Upper lobe of left lung (tissue), 6 donors: Measurements from ENCODE around the gene NAB1. TPM values are rescaled to one million over a fixed set of nuclear protein-coding genes. Genes with fewer than 3 reads are reported as not detected.

ENCODE experiments used
- ATAC-seq, 2 donors: fragments of 200-7000 bp; cut with Tn5 transposase; one replicate each; pipeline ENCODE4 v1.9.1; 2022; ENCODE audit warnings: mild to moderate bottlenecking in 2 of 2, moderate library complexity in 2 of 2; ENCODE audit not compliant: low FRiP score in 2 of 2
- DNase-seq, 2 donors: peaks; one replicate each; pipeline ENCODE4 v3.0.0-alpha.2; 2019 to 2020
- H3K27ac ChIP-seq, 4 donors: fragments of 200-600 bp; sonication (generic); one replicate each; pipeline ENCODE4 v1.5.1; 2016 to 2019
- H3K27me3 ChIP-seq, 4 donors: fragments of 200-600 bp; sonication (generic); one replicate each; pipeline ENCODE4 v1.5.1; 2017 to 2019
- H3K36me3 ChIP-seq, 4 donors: fragments of 200-600 bp; sonication (generic); one replicate each; pipeline ENCODE4 v1.5.1; 2016 to 2019
- H3K4me1 ChIP-seq, 4 donors: fragments of 200-600 bp; sonication (generic); one replicate each; pipeline ENCODE4 v1.5.1; 2018 to 2019
- H3K4me3 ChIP-seq, 4 donors: fragments of 200-600 bp; sonication (generic); one replicate each; pipeline ENCODE4 v1.5.1; 2017 to 2019; ENCODE audit warnings: mild to moderate bottlenecking in 2 of 4, moderate library complexity in 1 of 4
- H3K9me3 ChIP-seq, 4 donors: fragments of 200-600 bp; sonication (generic); one replicate each; pipeline ENCODE4 v1.5.1; 2018 to 2019
- CTCF ChIP-seq, 6 experiments: fragments of 450-650 bp in 4 of 6; fragments of 200-600 bp in 2 of 6; sonication (generic) in 2 of 6; IDR thresholded peaks; one replicate each; pipeline ENCODE4 v1.5.1; 2016 to 2019; ENCODE audit warnings: antibody characterized with exemption in 6 of 6
- EP300 ChIP-seq, 4 donors: sonication (generic); formaldehyde crosslinking; IDR thresholded peaks; one replicate each; pipeline ENCODE4 v1.5.1; 2017; ENCODE audit warnings: antibody characterized with exemption in 4 of 4, control low read depth in 2 of 4
- POLR2A ChIP-seq, 4 donors: fragments of 450-650 bp; IDR thresholded peaks; one replicate each; pipeline ENCODE4 v1.5.1; 2016 to 2017; ENCODE audit warnings: antibody characterized with exemption in 4 of 4, mild to moderate bottlenecking in 2 of 4
- POLR2AphosphoS5 ChIP-seq, 2 donors: sonication (generic); formaldehyde crosslinking; IDR thresholded peaks; one replicate each; pipeline ENCODE4 v1.5.1; 2017; ENCODE audit warnings: antibody characterized with exemption in 2 of 2
- WGBS, 2 donors: methylation state at CpG; one replicate each; pipeline ENCODE4 v1.1.5; 2017 to 2018; 5-methylcytosine and 5-hydroxymethylcytosine counted together
- total RNA-seq, 6 donors: library from RNA; depleted of rRNA in 4 of 6; stranded (reverse); fragments of >200 nt in 4 of 6; gene quantifications; one replicate each; pipeline versions ENCODE4 v1.1.0 to v1.2.1, GENCODE V29; 2016 to 2021
- donor health status: DM: no; HTN: no; CAD: no; lungs with moderate emphysema.
- donor health status: DM: no; HTN: yes; CAD: no; lungs with severe emphysema.

The NAB1 gene
- total RNA-seq, 6 donors from 2014 or later: 28.4 to 53.5 (median 36.6) TPM

GRCh38 chr2:190656301-190656700 lies 7.4 kb downstream of the NAB1 start:
- H3K4me1 ChIP-seq: peaks cover 21 to 30% (median 24%) of the 10 kb centered on the region in 4 donors
- 57 to 63% methylated on average over 2 of the region's 2 CpGs for WGBS, 2 donors
- no peak overlapping the region for H3K4me3 ChIP-seq
- H3K36me3 ChIP-seq: peaks cover 0 to 13% (median 6%) of the 10 kb centered on the region in 4 donors
- no peak for DNase-seq
- H3K27me3 ChIP-seq: no peaks in the 10 kb centered on the region
- ATAC-seq: no peak
- TF ChIP-seq EP300 (IDR thresholded peaks at IDR 0.05) (no peak), POLR2A (IDR thresholded peaks at IDR 0.05) (no peak), POLR2AphosphoS5 (IDR thresholded peaks at IDR 0.05) (no peak), CTCF (IDR thresholded peaks at IDR 0.05) (no peak)
- H3K9me3 ChIP-seq: no peaks in the 10 kb centered on the region
- no peak overlapping the region for H3K27ac ChIP-seq

- TF ChIP-seq CTCF (IDR thresholded peaks at IDR 0.05): no peak
- no peak for TF ChIP-seq POLR2A (IDR thresholded peaks at IDR 0.05)
- TF ChIP-seq EP300 (IDR thresholded peaks at IDR 0.05): no peak
- TF ChIP-seq POLR2AphosphoS5 (IDR thresholded peaks at IDR 0.05): no peak
- Histone ChIP-seq H3K4me1 (peaks cover 18 to 26% (median 22%) of the 10 kb centered on the region in 4 donors), H3K9me3 (no peaks in the 10 kb centered on the region), H3K27ac (no peak overlapping the region), H3K36me3 (peaks cover 0 to 13% (median 6%) of the 10 kb centered on the region in 4 donors), H3K4me3 (no peak overlapping the region), H3K27me3 (no peaks in the 10 kb centered on the region)
- WGBS, 2 donors: 92 to 93% methylated on average over 4 of the region's 4 CpGs
- ATAC-seq (no peak), DNase-seq (no peak)
These were observed 8.8 kb downstream of the NAB1 start for GRCh38 chr2:190657474-190658255.

- Histone ChIP-seq H3K9me3 (no peaks in the 10 kb centered on the region), H3K4me3 (no peak overlapping the region), H3K27ac (no peak overlapping the region), H3K27me3 (no peaks in the 10 kb centered on the region), H3K36me3 (peaks cover 0 to 13% (median 6%) of the 10 kb centered on the region in 4 donors), H3K4me1 (peaks cover 17 to 30% (median 24%) of the 10 kb centered on the region in 4 donors)
- TF ChIP-seq POLR2AphosphoS5 (IDR thresholded peaks at IDR 0.05): no peak
- no peak for TF ChIP-seq CTCF (IDR thresholded peaks at IDR 0.05)
- no peak for TF ChIP-seq POLR2A (IDR thresholded peaks at IDR 0.05)
- TF ChIP-seq EP300 (IDR thresholded peaks at IDR 0.05): no peak
- DNase-seq (peak in 1 of 2 donors; percentile 54), ATAC-seq (no peak)
- 94 to 97% methylated on average over 8 of the region's 8 CpGs for WGBS, 2 donors
These were observed 10.7 kb downstream of the NAB1 start for GRCh38 chr2:190659553-190659952.

GRCh38 chr2:190662754-190663153 lies 13.9 kb downstream of the NAB1 start:
- H3K27me3 ChIP-seq: no peaks in the 10 kb centered on the region
- H3K36me3 ChIP-seq: peaks cover 0 to 13% (median 6%) of the 10 kb centered on the region in 4 donors
- no peak for DNase-seq
- ATAC-seq: no peak
- WGBS, 2 donors: 72% methylated on average over 3 of the region's 3 CpGs
- no peak for TF ChIP-seq EP300 (IDR thresholded peaks at IDR 0.05)
- no peak for TF ChIP-seq POLR2A (IDR thresholded peaks at IDR 0.05)
- TF ChIP-seq CTCF (IDR thresholded peaks at IDR 0.05): no peak
- TF ChIP-seq POLR2AphosphoS5 (IDR thresholded peaks at IDR 0.05): no peak
- H3K4me1 ChIP-seq: peaks cover 6 to 20% (median 13%) of the 10 kb centered on the region in 4 donors
- H3K9me3 ChIP-seq: no peaks in the 10 kb centered on the region
- H3K27ac ChIP-seq: no peak overlapping the region
- no peak overlapping the region for H3K4me3 ChIP-seq
